Measurements from ENCODE around the gene RNF180.
"Not testable (repeated sequence)": the region's sequence is repeated elsewhere in the genome, so short reads cannot be mapped to it uniquely, and the experiment has no call there.

Gene RNF180

GRCh38 chr5:64286381-64286780 lies 120.7 kb downstream of the RNF180 start:
- DNase-seq: no peak

GRCh38 chr5:64288496-64288895 lies 122.9 kb downstream of the RNF180 start:
- not testable (repeated sequence) for DNase-seq

GRCh38 chr5:64292611-64293215 lies 127.1 kb downstream of the RNF180 start:
- no peak for DNase-seq

- DNase-seq: no peak
These were observed 129.5 kb downstream of the RNF180 start for GRCh38 chr5:64295101-64295500.

GRCh38 chr5:64298586-64298985 lies 132.9 kb downstream of the RNF180 start:
- DNase-seq: no peak

GRCh38 chr5:64299805-64300204 lies 134.2 kb downstream of the RNF180 start:
- no peak for DNase-seq

GRCh38 chr5:64301566-64301965 lies 135.9 kb downstream of the RNF180 start:
- DNase-seq: no peak

GRCh38 chr5:64308135-64308534 lies 142.5 kb downstream of the RNF180 start:
- no peak for DNase-seq

GRCh38 chr5:64312491-64312890 lies 146.8 kb downstream of the RNF180 start:
- no peak for DNase-seq

- DNase-seq: no peak
These were observed 150.1 kb downstream of the RNF180 start for GRCh38 chr5:64315778-64316177.

GRCh38 chr5:64318175-64318574 lies 152.5 kb downstream of the RNF180 start:
- no peak for DNase-seq

GRCh38 chr5:64323591-64323990 lies 157.9 kb downstream of the RNF180 start:
- no peak for DNase-seq

- no peak for DNase-seq
These were observed 165.1 kb downstream of the RNF180 start for GRCh38 chr5:64330728-64331231.

- no peak for DNase-seq
These were observed 166.1 kb downstream of the RNF180 start for GRCh38 chr5:64331597-64332277.

GRCh38 chr5:64333886-64334285 lies 168.2 kb downstream of the RNF180 start:
- no peak for DNase-seq

GRCh38 chr5:64339769-64340168 lies 174.1 kb downstream of the RNF180 start:
- DNase-seq: no peak

- no peak for DNase-seq
These were observed 174.7 kb downstream of the RNF180 start for GRCh38 chr5:64340293-64340692.

GRCh38 chr5:64341340-64341739 lies 175.7 kb downstream of the RNF180 start:
- no peak for DNase-seq

- no peak for DNase-seq
These were observed 178.9 kb downstream of the RNF180 start for GRCh38 chr5:64344501-64344900.

- DNase-seq: no peak
These were observed 181.7 kb downstream of the RNF180 start for GRCh38 chr5:64347309-64347708.

GRCh38 chr5:64364426-64364825 lies 198.8 kb downstream of the RNF180 start:
- no peak for DNase-seq

- no peak for DNase-seq
These were observed 219.1 kb downstream of the RNF180 start for GRCh38 chr5:64384765-64385164.

- DNase-seq: no peak
These were observed 231.9 kb downstream of the RNF180 start for GRCh38 chr5:64397552-64397951.

- DNase-seq: not testable (repeated sequence)
These were observed 233.1 kb downstream of the RNF180 start for GRCh38 chr5:64398735-64399134.
